Measurements from ENCODE around the gene HDDC2. TPM values are rescaled to one million over a fixed set of nuclear protein-coding genes. Genes with fewer than 3 reads are reported as not detected.

Gene HDDC2
- total and polyA plus RNA-seq, 4 donors: 34.6 to 72.3 (median 58.5) TPM

DNA sequence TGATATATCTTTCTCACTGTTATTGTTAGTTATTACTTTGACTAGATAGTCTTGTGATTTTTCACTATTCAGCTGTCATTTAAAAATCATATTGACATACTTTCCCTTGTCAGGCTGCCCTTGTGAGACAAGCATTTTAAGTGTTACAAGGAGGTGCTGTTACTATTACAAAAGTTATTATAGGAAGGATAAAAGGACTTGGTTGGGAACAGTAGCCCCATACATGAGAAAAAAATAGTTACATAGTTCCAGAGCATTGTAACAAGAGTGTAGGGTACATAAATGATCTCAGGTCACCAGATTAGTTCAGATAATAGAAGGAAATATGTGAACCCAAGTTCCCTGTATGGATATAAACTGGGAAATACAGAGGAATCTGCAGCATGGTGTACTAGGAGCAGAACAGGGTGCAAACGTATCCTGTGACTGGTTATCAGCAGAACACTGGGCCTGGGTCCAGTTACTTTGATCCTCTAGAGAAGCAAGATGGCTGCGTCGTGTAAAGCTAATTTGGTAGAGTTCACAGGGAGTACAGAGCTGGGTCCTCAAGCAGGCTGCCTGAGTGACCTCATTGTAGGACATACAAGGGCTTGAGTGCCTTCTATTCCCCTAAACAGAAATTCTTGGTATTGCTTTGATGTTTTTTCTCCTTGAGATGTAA, 38.5 kb upstream of the HDDC2 start:
- Histone ChIP-seq H3K27ac (ENCODE audit: low read depth in 1 of 2, low read length in 1 of 2) (peak overlapping the region in 1 of 2 donors; percentile 36), H3K4me3 (no peak overlapping the region), H3K4me1 (ENCODE audit: control insufficient read depth in 5 of 5, insufficient read depth in 5 of 5, low read length in 5 of 5) (peaks cover 0 to 9% (median 2%) of the 10 kb centered on the region in 5 donors), H3K27me3 (ENCODE audit: control insufficient read depth in 3 of 3, insufficient read depth in 3 of 3, low read length in 2 of 3) (peaks cover 0 to 13% (median 0%) of the 10 kb centered on the region in 3 donors), H3K9me3 (ENCODE audit: control insufficient read depth in 4 of 4, insufficient read depth in 3 of 4, low read length in 3 of 4) (no peaks in the 10 kb centered on the region), H3K36me3 (ENCODE audit: control insufficient read depth in 4 of 4, insufficient read depth in 4 of 4, low read length in 4 of 4) (no peaks in the 10 kb centered on the region), H3K9ac (ENCODE audit: insufficient read depth in 1 of 2, low read length in 2 of 2) (no peak overlapping the region)
- DNase-seq (peak in 1 of 3 donors; percentile 10), ATAC-seq (ENCODE audit: insufficient read depth, low FRiP score) (no peak)
- no peak for TF ChIP-seq CTCF (IDR thresholded peaks at IDR 0.05; ENCODE audit: control extremely low read depth, extremely low read depth)
- 80 to 92% methylated on average over 3 of the region's 3 CpGs for WGBS, 2 donors

DNA sequence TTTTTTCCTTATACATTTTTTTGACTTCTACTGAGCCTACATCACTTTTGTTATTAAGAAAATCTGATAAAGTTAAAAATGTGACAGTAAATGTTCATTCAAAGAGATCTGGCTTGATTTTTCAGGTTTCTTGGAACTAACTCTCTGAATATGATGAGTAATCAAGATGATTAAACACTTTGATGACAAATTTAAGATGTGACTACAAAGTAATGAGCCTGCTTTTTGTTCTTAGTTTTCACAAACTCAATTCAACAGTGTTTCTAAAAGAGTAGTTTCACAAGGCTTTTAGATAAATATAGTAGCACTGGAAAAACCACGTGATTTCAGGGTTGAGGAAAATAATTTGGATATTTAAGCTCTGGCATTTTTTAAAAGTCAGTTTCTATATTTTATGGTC, 37.9 kb upstream of the HDDC2 start:
- Histone ChIP-seq H3K27ac (ENCODE audit: low read depth in 1 of 2, low read length in 1 of 2) (peak overlapping the region in 1 of 2 donors; percentile 36), H3K9me3 (ENCODE audit: control insufficient read depth in 4 of 4, insufficient read depth in 3 of 4, low read length in 3 of 4) (no peaks in the 10 kb centered on the region), H3K9ac (ENCODE audit: insufficient read depth in 1 of 2, low read length in 2 of 2) (no peak overlapping the region), H3K4me3 (no peak overlapping the region), H3K4me1 (ENCODE audit: control insufficient read depth in 5 of 5, insufficient read depth in 5 of 5, low read length in 5 of 5) (peaks cover 0 to 9% (median 2%) of the 10 kb centered on the region in 5 donors), H3K36me3 (ENCODE audit: control insufficient read depth in 4 of 4, insufficient read depth in 4 of 4, low read length in 4 of 4) (no peaks in the 10 kb centered on the region), H3K27me3 (ENCODE audit: control insufficient read depth in 3 of 3, insufficient read depth in 3 of 3, low read length in 2 of 3) (peaks cover 0 to 7% (median 0%) of the 10 kb centered on the region in 3 donors)
- ATAC-seq (ENCODE audit: insufficient read depth, low FRiP score) (no peak), DNase-seq (peak in 2 of 3 donors; percentile 35 to 58)
- TF ChIP-seq CTCF (IDR thresholded peaks at IDR 0.05; ENCODE audit: control extremely low read depth, extremely low read depth): no peak
- WGBS, 2 donors: 68 to 78% methylated on average over 1 of the region's 1 CpG

- ATAC-seq (ENCODE audit: insufficient read depth, low FRiP score): no peak
Observed at GRCh38 chr6:125338381-125338780, 36.6 kb upstream of the HDDC2 start.

More at GRCh38 chr6:125338381-125338780, 36.6 kb upstream of the HDDC2 start:
- Histone ChIP-seq H3K27ac (ENCODE audit: low read depth in 1 of 2, low read length in 1 of 2) (no peak overlapping the region), H3K36me3 (ENCODE audit: control insufficient read depth in 4 of 4, insufficient read depth in 4 of 4, low read length in 4 of 4) (no peaks in the 10 kb centered on the region), H3K9me3 (ENCODE audit: control insufficient read depth in 4 of 4, insufficient read depth in 3 of 4, low read length in 3 of 4) (no peaks in the 10 kb centered on the region), H3K4me3 (no peak overlapping the region), H3K27me3 (ENCODE audit: control insufficient read depth in 3 of 3, insufficient read depth in 3 of 3, low read length in 2 of 3) (peaks cover 0 to 3% (median 0%) of the 10 kb centered on the region in 3 donors), H3K4me1 (ENCODE audit: control insufficient read depth in 5 of 5, insufficient read depth in 5 of 5, low read length in 5 of 5) (peaks cover 0 to 9% (median 2%) of the 10 kb centered on the region in 5 donors), H3K9ac (ENCODE audit: insufficient read depth in 1 of 2, low read length in 2 of 2) (no peak overlapping the region)
- DNase-seq: no peak
- TF ChIP-seq CTCF (IDR thresholded peaks at IDR 0.05; ENCODE audit: control extremely low read depth, extremely low read depth): no peak
